Measurements from ENCODE around the gene REM2. TPM values are rescaled to one million over a fixed set of nuclear protein-coding genes. Genes with fewer than 3 reads are reported as not detected.

REM2 gene
- polyA plus RNA-seq, 4 donors = 0.45 to 1.1 (median 0.85) TPM

- no peaks in the 10 kb centered on the region for H3K9me3 ChIP-seq (ENCODE audit: control insufficient read depth in 2 of 2, insufficient read depth in 1 of 2, low read depth in 1 of 2, low read length in 1 of 2)
- peak overlapping the region; percentile 57 to 81 (median 76) for H3K27ac ChIP-seq (ENCODE audit: low read depth in 1 of 3, low read length in 2 of 3)
- H3K4me3 ChIP-seq (ENCODE audit: low read depth in 1 of 3, low read length in 3 of 3) = peak overlapping the region; percentile 43 to 72 (median 47)
- no peaks in the 10 kb centered on the region for H3K36me3 ChIP-seq (ENCODE audit: control insufficient read depth in 3 of 3, insufficient read depth in 2 of 3, low read depth in 1 of 3, low read length in 3 of 3)
- DNase-seq (peak; percentile 70 to 81), FAIRE-seq (no peak)
- H3K4me1 ChIP-seq (ENCODE audit: control insufficient read depth in 3 of 3, insufficient read depth in 2 of 3, low read depth in 1 of 3, low read length in 2 of 3) = peaks cover 4 to 41% (median 6%) of the 10 kb centered on the region in 3 donors
- H3K27me3 ChIP-seq (ENCODE audit: control insufficient read depth in 3 of 3, insufficient read depth in 3 of 3, low read length in 3 of 3) = no peaks in the 10 kb centered on the region
- 1 to 3% (median 3%) methylated on average over 61 to 77 of the region's 77 CpGs for WGBS, 3 donors
Measured at GRCh38 chr14:22886500-22887259, 3.7 kb downstream of the REM2 start.

GRCh38 chr14:22887260-22887989 is 4.4 kb downstream of the REM2 start:
- Histone ChIP-seq H3K27me3 (ENCODE audit: control insufficient read depth in 3 of 3, insufficient read depth in 3 of 3, low read length in 3 of 3) (no peaks in the 10 kb centered on the region), H3K4me3 (ENCODE audit: low read depth in 1 of 3, low read length in 3 of 3) (peak overlapping the region; percentile 43 to 72 (median 47)), H3K27ac (ENCODE audit: low read depth in 1 of 3, low read length in 2 of 3) (peak overlapping the region; percentile 57 to 81 (median 76)), H3K36me3 (ENCODE audit: control insufficient read depth in 3 of 3, insufficient read depth in 2 of 3, low read depth in 1 of 3, low read length in 3 of 3) (no peaks in the 10 kb centered on the region), H3K4me1 (ENCODE audit: control insufficient read depth in 3 of 3, insufficient read depth in 2 of 3, low read depth in 1 of 3, low read length in 2 of 3) (peaks cover 4 to 39% (median 6%) of the 10 kb centered on the region in 3 donors), H3K9me3 (ENCODE audit: control insufficient read depth in 2 of 2, insufficient read depth in 1 of 2, low read depth in 1 of 2, low read length in 1 of 2) (no peaks in the 10 kb centered on the region)
- FAIRE-seq = no peak
- DNase-seq = peak; percentile 85 to 90
- 18 to 23% (median 20%) methylated on average over 11 of the region's 11 CpGs for WGBS, 3 donors

- Histone ChIP-seq H3K36me3 (ENCODE audit: control insufficient read depth in 3 of 3, insufficient read depth in 2 of 3, low read depth in 1 of 3, low read length in 3 of 3) (no peaks in the 10 kb centered on the region), H3K4me3 (ENCODE audit: low read depth in 1 of 3, low read length in 3 of 3) (no peak overlapping the region), H3K9me3 (ENCODE audit: control insufficient read depth in 2 of 2, insufficient read depth in 1 of 2, low read depth in 1 of 2, low read length in 1 of 2) (no peaks in the 10 kb centered on the region), H3K27me3 (ENCODE audit: control insufficient read depth in 3 of 3, insufficient read depth in 3 of 3, low read length in 3 of 3) (no peaks in the 10 kb centered on the region), H3K4me1 (ENCODE audit: control insufficient read depth in 3 of 3, insufficient read depth in 2 of 3, low read depth in 1 of 3, low read length in 2 of 3) (peaks cover 4 to 34% (median 6%) of the 10 kb centered on the region in 3 donors), H3K27ac (ENCODE audit: low read depth in 1 of 3, low read length in 2 of 3) (peak overlapping the region in 1 of 3 donors; percentile 76)
- FAIRE-seq = no peak
- DNase-seq = no peak
- WGBS, 3 donors = 62 to 77% (median 71%) methylated on average over 5 of the region's 5 CpGs
Measured at GRCh38 chr14:22887990-22888378, 5.0 kb downstream of the REM2 start.

- Histone ChIP-seq H3K4me1 (ENCODE audit: control insufficient read depth in 3 of 3, insufficient read depth in 2 of 3, low read depth in 1 of 3, low read length in 2 of 3) (peaks cover 4 to 27% (median 6%) of the 10 kb centered on the region in 3 donors), H3K27ac (ENCODE audit: low read depth in 1 of 3, low read length in 2 of 3) (peak overlapping the region in 1 of 3 donors; percentile 50), H3K9me3 (ENCODE audit: control insufficient read depth in 2 of 2, insufficient read depth in 1 of 2, low read depth in 1 of 2, low read length in 1 of 2) (no peaks in the 10 kb centered on the region), H3K36me3 (ENCODE audit: control insufficient read depth in 3 of 3, insufficient read depth in 2 of 3, low read depth in 1 of 3, low read length in 3 of 3) (no peaks in the 10 kb centered on the region), H3K4me3 (ENCODE audit: low read depth in 1 of 3, low read length in 3 of 3) (no peak overlapping the region), H3K27me3 (ENCODE audit: control insufficient read depth in 3 of 3, insufficient read depth in 3 of 3, low read length in 3 of 3) (no peaks in the 10 kb centered on the region)
- DNase-seq (peak; percentile 23 to 40), FAIRE-seq (no peak)
- WGBS, 3 donors = 19 to 42% (median 39%) methylated on average over 3 to 4 of the region's 4 CpGs
Measured at GRCh38 chr14:22888662-22889061, 5.6 kb downstream of the REM2 start.

- WGBS, 3 donors = 93 to 96% (median 95%) methylated on average over 1 of the region's 1 CpG
- no peak for FAIRE-seq
Measured at GRCh38 chr14:22890416-22890815, 7.4 kb downstream of the REM2 start.

GRCh38 chr14:22892488-22892887 is 9.5 kb downstream of the REM2 start:
- no peak for DNase-seq

More at GRCh38 chr14:22890416-22890815, 7.4 kb downstream of the REM2 start:
- DNase-seq = no peak
- Histone ChIP-seq H3K27me3 (ENCODE audit: control insufficient read depth in 3 of 3, insufficient read depth in 3 of 3, low read length in 3 of 3) (no peaks in the 10 kb centered on the region), H3K36me3 (ENCODE audit: control insufficient read depth in 3 of 3, insufficient read depth in 2 of 3, low read depth in 1 of 3, low read length in 3 of 3) (no peaks in the 10 kb centered on the region), H3K27ac (ENCODE audit: low read depth in 1 of 3, low read length in 2 of 3) (no peak overlapping the region), H3K9me3 (ENCODE audit: control insufficient read depth in 2 of 2, insufficient read depth in 1 of 2, low read depth in 1 of 2, low read length in 1 of 2) (no peaks in the 10 kb centered on the region), H3K4me1 (ENCODE audit: control insufficient read depth in 3 of 3, insufficient read depth in 2 of 3, low read depth in 1 of 3, low read length in 2 of 3) (peaks cover 2 to 15% (median 6%) of the 10 kb centered on the region in 3 donors), H3K4me3 (ENCODE audit: low read depth in 1 of 3, low read length in 3 of 3) (no peak overlapping the region)

GRCh38 chr14:22893706-22894105 is 10.7 kb downstream of the REM2 start:
- WGBS, 3 donors = 94 to 96% (median 95%) methylated on average over 4 of the region's 4 CpGs
- H3K27me3 ChIP-seq (ENCODE audit: control insufficient read depth in 3 of 3, insufficient read depth in 3 of 3, low read length in 3 of 3) = no peaks in the 10 kb centered on the region
- no peak overlapping the region for H3K27ac ChIP-seq (ENCODE audit: low read depth in 1 of 3, low read length in 2 of 3)
- FAIRE-seq (no peak), DNase-seq (no peak)
- H3K36me3 ChIP-seq (ENCODE audit: control insufficient read depth in 3 of 3, insufficient read depth in 2 of 3, low read depth in 1 of 3, low read length in 3 of 3) = peaks cover 0 to 2% (median 0%) of the 10 kb centered on the region in 3 donors
- H3K9me3 ChIP-seq (ENCODE audit: control insufficient read depth in 2 of 2, insufficient read depth in 1 of 2, low read depth in 1 of 2, low read length in 1 of 2) = no peaks in the 10 kb centered on the region
- no peak overlapping the region for H3K4me3 ChIP-seq (ENCODE audit: low read depth in 1 of 3, low read length in 3 of 3)
- H3K4me1 ChIP-seq (ENCODE audit: control insufficient read depth in 3 of 3, insufficient read depth in 2 of 3, low read depth in 1 of 3, low read length in 2 of 3) = peaks cover 0 to 7% (median 0%) of the 10 kb centered on the region in 3 donors

More at GRCh38 chr14:22892488-22892887, 9.5 kb downstream of the REM2 start:
- H3K36me3 ChIP-seq (ENCODE audit: control insufficient read depth in 3 of 3, insufficient read depth in 2 of 3, low read depth in 1 of 3, low read length in 3 of 3) = peaks cover 0 to 2% (median 0%) of the 10 kb centered on the region in 3 donors
- WGBS, 3 donors = 92 to 96% (median 92%) methylated on average over 7 of the region's 7 CpGs
- H3K9me3 ChIP-seq (ENCODE audit: control insufficient read depth in 2 of 2, insufficient read depth in 1 of 2, low read depth in 1 of 2, low read length in 1 of 2) = no peaks in the 10 kb centered on the region
- FAIRE-seq = no peak
- H3K27ac ChIP-seq (ENCODE audit: low read depth in 1 of 3, low read length in 2 of 3) = no peak overlapping the region
- no peaks in the 10 kb centered on the region for H3K27me3 ChIP-seq (ENCODE audit: control insufficient read depth in 3 of 3, insufficient read depth in 3 of 3, low read length in 3 of 3)
- peaks cover 0 to 9% (median 0%) of the 10 kb centered on the region in 3 donors for H3K4me1 ChIP-seq (ENCODE audit: control insufficient read depth in 3 of 3, insufficient read depth in 2 of 3, low read depth in 1 of 3, low read length in 2 of 3)
- no peak overlapping the region for H3K4me3 ChIP-seq (ENCODE audit: low read depth in 1 of 3, low read length in 3 of 3)

- Histone ChIP-seq H3K9me3 (ENCODE audit: control insufficient read depth in 2 of 2, insufficient read depth in 1 of 2, low read depth in 1 of 2, low read length in 1 of 2) (no peaks in the 10 kb centered on the region), H3K36me3 (ENCODE audit: control insufficient read depth in 3 of 3, insufficient read depth in 2 of 3, low read depth in 1 of 3, low read length in 3 of 3) (peaks cover 0 to 9% (median 0%) of the 10 kb centered on the region in 3 donors), H3K27ac (ENCODE audit: low read depth in 1 of 3, low read length in 2 of 3) (no peak overlapping the region), H3K4me1 (ENCODE audit: control insufficient read depth in 3 of 3, insufficient read depth in 2 of 3, low read depth in 1 of 3, low read length in 2 of 3) (peaks cover 0 to 7% (median 3%) of the 10 kb centered on the region in 3 donors), H3K27me3 (ENCODE audit: control insufficient read depth in 3 of 3, insufficient read depth in 3 of 3, low read length in 3 of 3) (no peaks in the 10 kb centered on the region), H3K4me3 (ENCODE audit: low read depth in 1 of 3, low read length in 3 of 3) (no peak overlapping the region)
- WGBS, 3 donors = 93 to 100% (median 94%) methylated on average over 1 of the region's 1 CpG
- no peak for FAIRE-seq
- DNase-seq = no peak
Measured at GRCh38 chr14:22895402-22895801, 12.4 kb downstream of the REM2 start.
